Stimulated activated CD8-positive, alpha-beta memory T cell treated with anti-CD3 and anti-CD28 coated beads, Interleukin-7, amount 100 ng/mL, for 1 hour (primary cell): Measurements from ENCODE around the gene NAXE.
A peak's percentile ranks its signal among the peaks of the same experiment; 100 is the strongest.
"Not testable (repeated sequence)": the region's sequence is repeated elsewhere in the genome, so short reads cannot be mapped to it uniquely, and the experiment has no call there.

ENCODE experiments used
- DNase-seq, 2 donors: peaks; one replicate each; pipeline ENCODE4 v3.0.0-alpha.2; 2020; ENCODE audit warnings: low read depth in 2 of 2

NAXE gene

DNA sequence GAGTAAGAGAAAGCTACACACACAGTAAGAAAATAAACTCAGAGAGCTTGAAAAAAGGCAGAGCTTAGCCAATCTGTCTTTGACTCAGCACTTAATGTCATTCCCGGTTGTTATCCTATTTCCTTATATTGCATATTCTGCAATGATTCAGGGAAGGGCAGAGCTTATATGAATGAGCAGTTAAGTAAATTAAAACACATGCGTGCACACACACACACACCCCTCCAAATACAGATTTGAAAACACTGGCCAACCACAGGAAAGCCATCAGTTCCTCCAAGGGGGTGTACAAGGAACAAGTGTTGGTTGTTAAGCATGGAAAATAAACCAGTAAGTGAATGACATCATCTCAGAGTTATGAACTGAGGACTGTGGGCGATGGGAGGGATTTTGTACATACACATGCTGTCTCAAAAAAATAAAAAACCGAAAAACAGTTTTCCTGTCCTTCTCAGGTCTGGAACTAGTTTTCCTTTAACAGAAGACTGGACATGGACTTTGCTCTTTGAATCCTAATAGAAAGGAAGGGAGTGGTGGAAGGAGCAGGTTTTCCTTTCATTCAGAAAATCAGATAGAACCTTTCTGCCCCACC, 20.2 kb upstream of the NAXE start:
- no peak for DNase-seq

DNA sequence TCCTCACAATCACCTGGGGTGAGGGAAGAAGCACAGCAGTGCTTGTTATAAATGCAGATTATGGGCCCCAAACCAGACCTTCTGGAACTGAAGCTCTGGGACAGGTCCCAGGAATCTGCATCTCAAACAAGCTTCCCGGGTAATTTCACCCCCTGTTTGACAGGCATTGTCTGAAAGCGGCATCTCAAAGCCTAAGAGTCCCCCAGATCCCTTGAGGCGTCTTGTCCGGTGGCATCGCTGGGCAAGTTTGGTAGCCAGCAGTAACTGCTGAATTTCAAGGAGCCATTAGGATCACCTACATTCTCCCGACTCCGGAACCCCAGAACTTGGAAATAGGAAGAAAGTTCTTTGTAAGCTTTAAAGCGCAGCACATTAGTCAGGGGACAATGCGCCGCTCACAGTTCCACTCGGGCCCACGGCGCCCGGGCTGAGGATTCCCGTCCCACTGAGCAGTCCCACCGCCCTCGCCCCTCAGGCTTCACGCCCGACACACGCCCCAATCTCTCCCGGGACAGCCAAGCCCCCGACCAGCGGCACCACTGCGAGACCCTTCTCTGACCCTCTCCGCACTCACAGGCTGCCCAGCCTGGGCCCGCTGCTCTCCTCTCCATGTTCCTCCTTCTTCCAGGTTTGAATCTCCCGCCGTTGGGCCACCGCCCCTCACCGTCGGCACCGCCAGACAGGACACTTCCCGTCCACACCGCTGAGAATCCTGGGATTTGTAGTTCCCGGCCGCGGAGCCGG, 19.5 kb upstream of the NAXE start, which contains the start of gene IQGAP3:
TSS of gene IQGAP3 (minus strand) at position 647 of the 744 bp plus-strand sequence. CDS start at position 611, 36 bp downstream.
- peak; percentile 30 to 38 for DNase-seq

DNA sequence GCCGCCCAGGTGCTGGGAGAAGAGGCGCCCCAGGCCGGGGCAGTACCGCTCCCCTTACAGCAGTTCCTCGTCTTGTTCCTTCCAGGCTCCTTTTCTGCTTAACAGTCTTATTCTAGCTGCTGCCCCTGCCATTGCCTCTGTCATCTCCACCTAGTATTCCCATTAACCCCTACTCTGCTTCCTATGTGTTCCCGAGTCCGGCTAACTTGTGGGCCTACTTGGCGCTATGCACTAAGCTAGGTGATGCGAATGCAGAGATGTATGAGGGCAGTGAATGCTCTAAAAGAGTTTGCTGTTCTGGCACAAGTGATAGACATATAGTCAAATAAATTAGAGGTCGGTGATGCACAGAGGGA, 18.9 kb upstream of the NAXE start:
- no peak for DNase-seq

DNA sequence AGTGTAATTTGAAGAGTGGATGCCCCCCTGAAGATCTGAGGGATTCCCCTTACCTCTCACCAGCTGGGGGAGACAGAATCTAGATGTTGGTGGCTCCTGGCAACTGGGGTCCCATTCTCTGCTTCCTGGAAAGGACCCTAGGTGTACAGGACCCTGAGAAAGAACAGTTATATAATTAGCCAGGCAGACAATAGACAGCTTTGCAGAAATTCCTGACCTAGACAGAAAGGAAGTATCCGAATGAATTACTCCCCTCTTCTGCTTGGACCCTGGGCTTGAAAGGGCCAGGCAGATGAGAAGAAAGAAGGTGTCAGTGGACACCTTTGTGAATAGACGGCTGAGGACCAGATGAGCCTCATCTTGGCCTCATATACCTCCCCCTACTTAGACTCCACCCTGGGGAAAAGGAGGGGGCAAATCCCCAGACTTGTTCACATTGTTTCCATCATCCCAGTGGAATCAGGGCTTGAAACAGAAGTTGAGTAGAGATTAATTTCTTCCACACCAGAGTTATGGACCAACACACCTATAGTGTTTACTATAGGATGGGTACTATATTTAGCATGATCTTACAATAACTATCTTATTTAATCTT, 17.4 kb upstream of the NAXE start:
- no peak for DNase-seq

DNA sequence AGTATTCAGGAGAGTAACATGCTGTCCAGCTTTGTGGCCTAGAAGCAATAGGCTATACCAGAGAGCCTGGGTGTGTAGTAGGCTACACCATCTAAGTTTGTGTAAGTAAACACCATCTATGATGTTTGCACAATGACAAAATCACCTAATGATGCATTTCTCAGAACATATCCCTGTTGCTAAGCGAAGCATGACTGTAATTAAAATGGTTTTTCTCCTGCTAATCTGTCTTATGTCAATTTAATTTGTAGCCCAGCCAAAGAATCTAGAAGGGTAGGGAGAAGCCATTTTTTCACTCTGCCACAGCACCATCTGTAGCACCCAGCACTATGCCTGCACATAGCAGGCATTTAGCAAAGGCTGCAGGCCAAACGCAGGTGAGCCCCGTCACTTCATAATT, 14.0 kb upstream of the NAXE start:
- DNase-seq, result no peak

DNA sequence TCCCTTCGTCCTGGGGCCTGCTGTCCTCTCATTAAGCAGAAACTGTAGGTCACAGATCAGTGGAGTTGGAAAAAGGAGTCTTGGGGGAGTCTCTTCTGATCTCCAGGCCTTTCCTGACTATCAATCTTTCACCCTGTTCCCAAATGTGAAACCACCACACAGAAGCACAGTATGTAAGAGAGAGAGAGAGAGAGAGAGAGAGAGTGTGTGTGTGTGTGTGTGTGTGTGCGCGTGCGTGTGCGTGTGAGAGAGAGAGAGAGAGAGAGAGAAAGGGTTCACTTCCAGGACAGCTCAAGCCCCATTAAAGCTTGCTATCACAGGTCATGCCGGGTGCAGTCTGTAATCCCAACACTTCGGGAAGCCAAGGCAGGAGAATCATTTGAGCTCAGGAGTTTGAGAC, 13.5 kb upstream of the NAXE start:
- DNase-seq, result no peak

DNA sequence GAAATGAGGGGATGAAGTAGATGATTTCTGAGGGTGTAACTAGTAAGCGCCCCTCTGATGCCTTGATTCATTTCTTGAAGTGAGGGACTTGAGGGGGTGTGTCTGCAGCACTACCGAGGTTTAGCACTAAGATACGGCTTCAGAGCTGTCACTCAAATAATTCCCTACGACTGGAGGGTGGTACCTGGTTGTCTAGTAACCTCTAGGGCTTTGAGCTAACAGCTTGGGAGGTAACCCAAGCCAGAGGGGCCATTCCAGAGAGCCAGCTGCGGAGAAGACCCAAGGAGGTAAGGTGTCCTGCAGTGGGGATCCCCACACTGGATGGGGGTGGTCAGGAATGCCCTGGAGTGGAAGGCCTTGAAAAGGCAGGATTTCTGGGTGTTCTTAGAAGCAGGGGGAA, 12.1 kb upstream of the NAXE start, which contains the start of gene TTC24:
TSS of gene TTC24 (plus strand) at position 252 of the 400 bp plus-strand sequence. CDS start 1,642 bp downstream, outside the sequence.
- DNase-seq, result no peak

DNA sequence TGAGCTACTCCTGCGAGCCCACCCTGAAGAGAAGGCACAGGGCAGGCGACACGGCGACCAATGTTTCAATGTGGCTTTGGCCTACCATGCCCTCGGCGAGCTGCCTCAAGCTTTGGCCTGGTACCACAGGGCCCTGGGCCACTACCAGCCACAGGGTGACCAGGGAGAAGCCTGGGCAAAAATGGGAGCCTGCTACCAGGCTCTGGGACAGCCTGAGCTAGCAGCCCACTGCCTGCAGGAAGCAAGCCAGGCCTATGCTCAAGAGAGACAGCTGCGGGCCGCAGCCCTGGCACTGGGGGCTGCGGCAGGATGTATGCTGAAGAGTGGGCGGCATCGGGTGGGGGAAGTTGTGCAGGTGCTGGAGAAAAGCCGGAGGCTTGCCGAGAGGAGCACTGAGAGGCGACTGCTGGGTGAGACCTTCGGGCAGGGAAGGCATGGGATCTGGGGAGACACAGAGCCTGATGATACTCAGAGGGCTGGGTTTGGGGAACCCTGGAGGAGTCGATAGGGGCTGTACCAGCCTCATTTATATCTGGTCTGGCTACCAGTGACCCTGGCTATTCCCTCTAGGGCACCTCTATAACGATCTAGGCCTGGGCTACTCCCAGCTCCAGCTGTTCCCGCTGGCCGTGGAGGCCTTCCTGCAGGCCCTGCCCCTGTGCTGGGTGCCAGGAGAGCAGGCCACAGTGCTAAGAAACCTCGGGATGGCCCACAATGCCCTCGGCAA, 9.8 kb upstream of the NAXE start:
- DNase-seq, result no peak

DNA sequence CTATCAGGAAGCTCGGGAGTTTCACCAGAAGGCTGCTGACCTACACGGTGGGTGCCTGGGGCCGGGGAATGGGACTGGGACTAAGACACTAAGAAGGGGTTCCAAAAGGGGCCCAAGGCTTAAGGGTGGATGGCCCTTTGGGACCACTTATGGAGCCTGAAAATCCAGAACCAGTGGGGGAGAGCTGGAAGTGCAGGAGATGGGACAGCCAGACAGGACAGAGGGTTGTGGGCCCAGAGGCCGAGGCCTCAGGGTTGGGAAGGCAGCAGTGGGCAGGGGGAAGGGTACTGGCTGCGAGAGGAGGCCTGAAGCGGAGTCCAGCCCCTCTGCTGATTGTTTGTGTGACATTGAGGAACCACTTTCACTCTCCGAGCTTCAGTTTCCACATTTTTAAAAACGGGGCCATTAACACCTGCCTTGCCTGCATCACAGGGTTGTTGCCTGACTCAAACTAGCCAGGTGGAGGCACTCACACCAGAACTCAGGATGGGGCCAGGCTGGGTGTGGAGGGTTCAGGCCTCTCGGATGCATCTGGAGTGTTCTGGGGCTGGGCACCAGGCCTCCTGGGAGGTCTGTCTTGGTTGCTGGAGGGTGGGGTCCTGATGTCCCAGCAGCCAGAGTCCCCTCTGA, 9.1 kb upstream of the NAXE start:
- DNase-seq, result no peak

DNA sequence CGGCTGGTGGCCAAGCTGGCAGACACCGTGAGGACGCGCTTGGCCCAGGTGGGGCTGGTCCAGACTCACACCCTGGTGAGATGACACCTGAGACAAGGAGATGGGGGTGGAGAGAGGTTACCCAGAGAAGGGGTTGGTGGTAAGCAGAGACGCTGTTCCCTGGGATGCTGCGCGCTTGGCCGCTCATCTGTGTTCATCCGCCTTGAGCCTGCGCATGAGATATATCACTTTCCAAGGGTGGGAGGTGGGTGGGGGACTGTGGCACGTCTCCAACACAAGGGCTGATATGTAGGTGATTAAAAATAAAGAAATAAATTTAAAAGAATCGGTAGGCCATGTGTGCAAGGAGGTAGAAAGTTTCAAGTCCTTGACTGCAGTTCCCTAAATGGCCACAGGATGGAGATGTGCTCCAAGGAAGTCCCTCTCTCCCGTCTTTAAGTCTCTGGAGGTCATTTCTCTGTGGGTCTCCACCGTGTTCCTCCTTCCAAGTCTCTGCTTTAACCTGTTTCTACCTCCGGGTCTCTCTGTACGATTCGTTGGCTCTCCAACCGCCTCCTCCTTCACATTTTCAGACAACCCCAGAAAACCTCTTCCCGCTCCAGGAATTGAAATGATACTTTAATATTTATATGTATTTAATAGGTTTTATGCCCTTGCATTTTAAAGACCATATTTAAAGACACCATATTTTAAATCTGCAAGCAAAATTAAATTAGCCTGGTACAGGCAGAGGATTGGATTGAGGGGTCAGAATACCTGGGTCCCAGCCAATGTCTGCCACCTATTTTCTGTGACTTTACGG, 7.6 kb upstream of the NAXE start:
- peak; percentile 28 to 59 for DNase-seq

DNA sequence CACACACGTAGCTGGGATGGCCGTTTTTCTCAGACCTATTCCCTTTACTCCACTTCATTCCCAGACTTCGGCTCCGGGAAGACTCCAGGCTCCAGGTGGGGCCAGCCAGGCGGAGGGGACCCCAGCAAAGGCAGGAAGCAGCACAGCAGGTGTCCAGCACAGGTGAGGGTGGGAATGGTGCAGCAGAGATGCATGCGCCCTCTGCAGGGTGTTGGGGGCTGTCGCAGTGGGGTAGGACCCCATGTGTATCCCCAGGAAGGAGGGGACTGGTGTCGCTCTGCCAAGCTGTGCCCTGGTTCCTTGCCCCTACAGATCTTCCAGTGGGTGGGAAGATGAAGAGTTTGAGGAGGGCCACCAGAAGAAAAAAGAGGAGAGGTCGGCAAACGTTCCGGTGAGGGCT, 6.8 kb upstream of the NAXE start:
- DNase-seq, result no peak

DNA sequence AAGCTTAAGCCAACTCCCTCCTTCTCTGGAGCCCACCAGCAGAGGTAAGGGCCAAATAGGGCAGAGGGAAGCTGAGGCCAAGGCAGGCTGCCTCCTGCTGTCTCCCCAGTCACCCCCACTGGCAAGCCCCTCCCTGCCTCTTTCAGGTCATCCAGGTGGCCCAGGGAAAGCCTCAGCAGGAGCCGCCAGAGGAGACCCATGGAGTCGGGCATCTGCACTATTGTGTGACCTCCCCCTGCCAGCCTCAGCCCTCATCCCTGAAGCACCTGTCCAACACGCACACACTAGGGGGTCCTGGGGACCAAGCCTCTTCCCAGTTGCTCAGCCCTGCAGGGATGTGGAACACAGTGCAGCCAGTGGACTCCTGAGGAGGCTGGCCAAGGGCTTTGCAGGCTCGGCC, 5.3 kb upstream of the NAXE start:
- DNase-seq, result no peak

DNA sequence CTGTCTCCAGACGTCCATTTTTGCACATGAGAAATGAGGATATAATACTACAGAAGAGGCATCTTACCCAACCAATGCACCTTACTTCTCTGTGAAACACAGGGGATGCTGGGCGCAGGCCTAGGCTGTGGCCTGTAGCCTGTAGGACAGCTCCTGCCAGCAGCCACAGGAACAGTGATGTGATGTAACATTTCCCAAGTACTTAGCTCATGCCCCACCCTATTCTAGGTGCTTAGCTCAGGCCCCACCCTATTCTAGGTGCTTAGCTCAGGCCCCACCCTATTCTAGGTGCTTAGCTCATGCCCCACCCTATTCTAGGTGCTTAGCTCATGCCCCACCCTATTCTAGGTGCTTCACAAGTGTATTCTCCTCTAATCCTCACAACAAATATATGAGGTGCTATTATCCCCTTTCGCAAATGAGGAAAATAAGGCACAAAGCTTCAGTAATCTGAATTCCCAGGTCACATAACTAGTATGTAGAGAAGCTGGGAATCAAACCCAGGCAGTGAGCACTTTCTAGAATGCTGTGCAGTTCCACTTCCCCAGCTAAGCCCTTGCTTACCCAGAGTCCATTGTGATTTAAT, 4.6 kb upstream of the NAXE start:
- no peak for DNase-seq

DNA sequence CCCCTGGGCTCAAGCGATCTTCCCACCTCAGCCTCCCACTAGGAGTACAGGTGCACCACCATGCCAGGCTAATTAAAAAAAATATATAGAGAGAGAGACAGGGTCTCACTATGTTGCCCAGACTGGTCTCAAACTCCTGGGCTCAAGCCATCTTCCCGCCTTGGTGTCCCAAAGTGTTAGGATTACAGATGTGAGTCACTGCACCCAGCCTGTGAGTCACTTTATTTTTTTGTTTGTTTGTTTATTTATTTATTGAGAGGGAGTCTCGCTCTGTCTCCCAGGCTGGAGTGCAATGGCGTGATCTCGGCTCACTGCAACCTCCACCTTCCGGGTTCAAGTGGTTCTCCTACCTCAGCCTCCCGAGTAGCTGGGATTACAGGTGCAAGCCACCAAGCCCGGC, 3.6 kb upstream of the NAXE start:
- DNase-seq, result not testable (repeated sequence)

DNA sequence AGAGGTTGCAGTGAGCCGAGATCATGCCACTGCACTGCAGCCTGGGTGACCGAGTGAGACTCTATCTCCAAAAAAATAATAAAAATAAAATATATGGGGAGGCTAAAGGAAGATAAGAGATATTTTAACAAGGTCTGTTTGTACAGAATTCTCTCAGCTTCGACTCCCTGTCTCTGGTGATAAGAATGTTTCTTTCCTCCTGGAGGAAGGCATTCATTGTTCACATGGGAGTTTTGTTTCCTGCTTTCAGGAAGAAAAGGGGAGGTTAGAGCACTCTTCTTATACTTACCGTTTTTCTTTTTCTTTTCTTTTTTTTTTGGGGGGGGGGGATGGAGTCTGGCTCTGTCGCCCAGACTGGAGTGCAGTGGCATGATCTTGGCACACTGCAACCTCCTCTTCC, 2.0 kb upstream of the NAXE start:
- DNase-seq, result no peak

DNA sequence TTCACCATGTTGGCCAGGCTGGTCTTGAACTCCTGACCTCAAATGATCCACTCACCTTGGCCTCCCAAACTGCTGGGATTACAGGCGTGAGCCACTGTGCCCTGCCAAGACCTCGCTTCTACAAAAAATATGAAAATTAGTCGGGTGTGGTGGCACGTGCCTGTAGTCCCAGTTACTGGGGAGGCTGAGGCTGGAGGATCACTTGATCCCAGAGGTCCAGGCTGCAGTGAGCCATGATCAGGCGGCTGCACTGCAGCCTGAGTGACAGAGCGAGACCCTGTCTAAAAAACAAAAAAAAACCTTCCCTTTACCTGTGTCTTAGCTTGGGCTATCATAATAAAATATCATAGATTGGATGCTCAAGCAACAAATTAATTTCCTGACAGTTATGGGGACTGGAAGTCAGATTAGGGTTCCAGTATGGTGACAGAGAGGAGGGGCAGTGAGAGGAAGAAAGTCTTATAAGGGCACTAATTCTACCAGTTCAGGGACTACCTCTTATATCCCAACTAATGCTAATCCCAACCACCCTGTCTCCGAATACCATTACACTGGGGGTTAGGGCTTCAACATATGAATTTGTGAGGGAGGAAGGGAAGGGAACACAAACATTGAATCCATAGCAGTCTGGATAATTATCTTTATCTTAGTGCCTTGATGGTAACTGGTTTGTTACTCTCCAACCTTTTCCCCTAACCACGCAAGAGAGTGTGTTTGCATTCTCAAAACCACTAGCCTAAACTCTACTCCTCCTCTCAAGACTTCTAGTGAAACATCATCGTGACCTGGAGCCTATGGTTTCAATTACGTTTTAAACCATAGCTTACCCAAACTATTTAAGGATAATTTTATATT, 1.0 kb upstream of the NAXE start:
- DNase-seq, result no peak

DNA sequence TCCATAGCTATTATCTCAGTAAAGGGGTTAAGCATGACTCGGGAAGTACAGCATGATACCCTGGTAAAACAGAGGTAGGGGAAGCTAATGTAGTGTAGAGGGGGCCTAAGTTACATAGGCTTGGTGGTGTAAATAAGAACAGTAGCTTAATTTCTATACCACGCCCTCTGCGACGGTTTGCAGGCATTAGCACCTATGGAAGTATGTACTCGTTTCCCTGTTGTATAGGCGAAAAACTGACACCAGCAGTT, 470 bp upstream of the NAXE start:
- no peak for DNase-seq

DNA sequence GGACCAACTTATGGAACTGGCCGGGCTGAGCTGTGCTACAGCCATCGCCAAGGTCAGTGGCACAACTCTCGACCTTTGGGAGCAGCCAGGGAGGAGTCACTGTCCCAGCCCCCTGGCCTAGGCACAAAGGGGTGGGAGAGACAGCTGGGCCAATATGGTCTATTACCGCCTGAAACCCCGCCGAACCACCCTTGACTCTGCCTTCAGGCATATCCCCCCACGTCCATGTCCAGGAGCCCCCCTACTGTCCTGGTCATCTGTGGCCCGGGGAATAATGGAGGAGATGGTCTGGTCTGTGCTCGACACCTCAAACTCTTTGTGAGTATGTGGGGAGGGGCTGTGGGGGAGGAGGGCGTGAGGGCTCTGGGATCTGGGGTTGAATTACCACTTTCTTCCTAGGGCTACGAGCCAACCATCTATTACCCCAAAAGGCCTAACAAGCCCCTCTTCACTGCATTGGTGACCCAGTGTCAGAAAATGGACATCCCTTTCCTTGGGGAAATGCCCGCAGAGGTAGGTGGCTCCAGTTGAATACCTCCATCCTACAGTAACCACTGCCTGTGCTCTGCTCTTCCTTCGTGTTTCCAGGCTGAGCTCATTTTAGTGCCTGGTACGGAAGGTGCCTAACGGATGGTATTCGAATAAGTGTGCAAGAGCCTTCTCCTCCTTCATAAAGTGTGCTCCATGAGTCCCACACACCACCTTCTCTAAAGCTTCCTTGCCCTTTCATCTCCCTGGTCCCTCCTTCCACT, 758 bp downstream of the NAXE start:
- no peak for DNase-seq

DNA sequence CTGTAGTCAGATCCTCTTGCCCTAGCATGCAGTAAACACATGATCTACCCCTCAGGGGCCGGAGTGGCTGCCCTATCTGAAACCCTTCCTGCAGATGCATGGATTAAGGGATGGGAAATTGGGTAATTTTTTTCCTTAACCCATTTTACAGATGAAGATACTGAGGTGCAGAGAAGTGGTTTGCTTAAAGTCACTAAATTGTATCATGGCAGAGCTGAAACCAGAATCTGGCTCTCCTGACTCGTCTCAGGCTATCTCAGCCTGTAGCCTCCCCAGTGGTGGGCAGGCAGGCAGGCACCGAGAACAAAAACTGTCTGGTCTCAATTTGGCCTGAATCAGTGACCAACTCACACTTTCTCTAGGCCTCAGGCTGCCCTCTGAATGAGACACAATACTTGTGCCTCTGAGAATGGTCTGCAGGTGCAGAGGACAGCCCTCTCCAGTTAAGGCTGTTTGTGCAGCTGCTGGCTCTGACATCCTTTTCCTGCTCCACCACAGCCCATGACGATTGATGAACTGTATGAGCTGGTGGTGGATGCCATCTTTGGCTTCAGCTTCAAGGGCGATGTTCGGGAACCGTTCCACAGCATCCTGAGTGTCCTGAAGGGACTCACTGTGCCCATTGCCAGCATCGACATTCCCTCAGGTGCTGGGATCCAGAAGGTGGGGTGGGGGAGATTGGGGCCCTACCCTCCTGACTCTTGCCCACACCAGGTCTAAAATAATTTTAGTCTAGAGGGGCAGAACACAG, 1.5 kb downstream of the NAXE start:
- DNase-seq, result no peak
